Measurements from ENCODE around the gene AHCYL2.

AHCYL2 gene

DNA sequence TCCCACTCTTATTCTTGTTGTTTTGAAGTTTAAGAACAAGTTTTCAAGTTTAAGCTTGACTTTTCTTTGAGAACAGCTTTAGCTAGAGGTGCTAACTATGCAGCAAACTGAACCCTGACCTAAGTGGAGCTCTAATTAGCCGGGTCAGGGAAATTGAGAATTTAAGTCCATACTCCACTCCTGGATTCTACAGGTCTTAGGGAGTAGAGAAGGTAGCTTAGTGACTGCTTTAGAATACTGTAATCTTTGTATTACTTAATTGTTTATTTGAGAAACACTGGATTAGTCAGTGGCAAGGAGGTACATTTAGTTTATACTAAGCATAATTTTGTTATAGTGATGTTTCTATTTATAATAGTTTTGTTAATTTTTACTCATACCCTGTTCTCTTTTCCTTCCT lies 134.8 kb downstream of the AHCYL2 start:
- Histone ChIP-seq H3K4me3 (ENCODE audit: low read depth in 1 of 2, low read length in 1 of 2) (no peak overlapping the region), H3K4me1 (ENCODE audit: control insufficient read depth in 1 of 2, insufficient read depth in 1 of 2, low read depth in 1 of 2, low read length in 1 of 2) (peaks cover 0 to 2% of the 10 kb centered on the region in 2 experiments), H3K27me3 (no peaks in the 10 kb centered on the region), H3K27ac (no peak overlapping the region), H3K36me3 (no peaks in the 10 kb centered on the region), H3K9me3 (no peaks in the 10 kb centered on the region)
- TF ChIP-seq, protein P1, sequence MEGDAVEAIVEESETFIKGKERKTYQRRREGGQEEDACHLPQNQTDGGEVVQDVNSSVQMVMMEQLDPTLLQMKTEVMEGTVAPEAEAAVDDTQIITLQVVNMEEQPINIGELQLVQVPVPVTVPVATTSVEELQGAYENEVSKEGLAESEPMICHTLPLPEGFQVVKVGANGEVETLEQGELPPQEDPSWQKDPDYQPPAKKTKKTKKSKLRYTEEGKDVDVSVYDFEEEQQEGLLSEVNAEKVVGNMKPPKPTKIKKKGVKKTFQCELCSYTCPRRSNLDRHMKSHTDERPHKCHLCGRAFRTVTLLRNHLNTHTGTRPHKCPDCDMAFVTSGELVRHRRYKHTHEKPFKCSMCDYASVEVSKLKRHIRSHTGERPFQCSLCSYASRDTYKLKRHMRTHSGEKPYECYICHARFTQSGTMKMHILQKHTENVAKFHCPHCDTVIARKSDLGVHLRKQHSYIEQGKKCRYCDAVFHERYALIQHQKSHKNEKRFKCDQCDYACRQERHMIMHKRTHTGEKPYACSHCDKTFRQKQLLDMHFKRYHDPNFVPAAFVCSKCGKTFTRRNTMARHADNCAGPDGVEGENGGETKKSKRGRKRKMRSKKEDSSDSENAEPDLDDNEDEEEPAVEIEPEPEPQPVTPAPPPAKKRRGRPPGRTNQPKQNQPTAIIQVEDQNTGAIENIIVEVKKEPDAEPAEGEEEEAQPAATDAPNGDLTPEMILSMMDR (IDR thresholded peaks at IDR 0.05), result no peak

DNA sequence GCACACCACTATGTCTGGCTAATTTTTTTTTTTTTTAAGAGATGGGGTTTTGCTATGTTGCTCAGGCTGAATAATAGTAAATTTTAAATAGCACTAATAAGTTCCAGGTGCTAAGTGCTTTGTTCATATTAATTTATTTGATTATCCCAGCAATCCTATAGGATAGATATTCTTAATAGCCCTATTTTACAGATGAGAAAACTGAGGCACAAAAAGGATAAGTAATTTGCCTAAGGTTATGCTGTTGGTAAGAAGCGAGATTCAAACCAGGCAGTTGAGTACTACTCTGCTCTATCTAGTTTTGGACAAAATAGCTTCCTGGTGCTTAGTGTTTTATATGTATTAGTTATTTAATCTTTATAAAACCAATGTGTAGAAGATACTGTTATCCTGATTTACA lies 136.9 kb downstream of the AHCYL2 start:
- Histone ChIP-seq H3K36me3 (no peaks in the 10 kb centered on the region), H3K9me3 (no peaks in the 10 kb centered on the region), H3K27me3 (no peaks in the 10 kb centered on the region), H3K27ac (no peak overlapping the region), H3K4me3 (ENCODE audit: low read depth in 1 of 2, low read length in 1 of 2) (no peak overlapping the region), H3K4me1 (ENCODE audit: control insufficient read depth in 1 of 2, insufficient read depth in 1 of 2, low read depth in 1 of 2, low read length in 1 of 2) (no peaks in the 10 kb centered on the region)
- TF ChIP-seq, protein P1 (IDR thresholded peaks at IDR 0.05), result no peak

DNA sequence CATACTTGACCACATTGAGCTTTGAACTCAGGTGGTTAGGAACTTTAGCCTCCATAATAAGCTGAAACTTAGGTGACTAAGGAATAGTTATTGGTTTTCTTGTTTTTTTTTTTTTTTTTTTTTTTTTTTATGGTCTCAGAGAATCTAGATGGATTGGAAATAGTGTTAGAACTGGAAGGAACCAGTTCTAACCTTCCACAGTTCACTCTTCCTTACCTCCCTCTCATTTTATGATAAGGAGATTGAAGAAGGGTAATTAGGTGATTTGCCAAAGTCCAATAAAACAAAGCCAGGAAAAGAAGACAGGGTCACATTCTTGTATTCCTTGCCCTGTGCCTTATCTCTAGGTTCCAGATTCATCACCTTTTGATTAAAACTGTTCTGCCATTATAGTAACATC lies 137.7 kb downstream of the AHCYL2 start:
- Histone ChIP-seq H3K4me3 (ENCODE audit: low read depth in 1 of 2, low read length in 1 of 2) (no peak overlapping the region), H3K4me1 (ENCODE audit: control insufficient read depth in 1 of 2, insufficient read depth in 1 of 2, low read depth in 1 of 2, low read length in 1 of 2) (peaks cover 0 to 3% of the 10 kb centered on the region in 2 experiments), H3K9me3 (no peaks in the 10 kb centered on the region), H3K27me3 (no peaks in the 10 kb centered on the region), H3K36me3 (no peaks in the 10 kb centered on the region), H3K27ac (no peak overlapping the region)
- TF ChIP-seq, protein P1 (IDR thresholded peaks at IDR 0.05), result no peak

DNA sequence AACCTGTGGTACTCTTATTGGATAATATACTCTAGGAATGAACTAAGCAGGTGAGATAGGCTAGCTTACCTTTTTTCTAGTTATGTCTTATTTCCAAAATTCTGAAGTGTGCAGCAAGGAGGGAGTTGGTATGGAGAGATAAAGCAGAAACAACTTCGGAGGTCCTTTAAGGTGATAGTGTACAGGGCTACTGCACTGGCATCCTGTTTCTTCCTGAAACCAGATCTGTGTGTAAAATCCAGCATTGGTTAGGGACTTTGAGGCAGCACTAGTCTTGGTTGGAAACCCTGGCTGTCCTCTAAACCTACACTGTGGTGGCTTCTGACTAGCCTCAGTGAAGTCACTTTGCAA lies 142.5 kb downstream of the AHCYL2 start:
- Histone ChIP-seq H3K4me1 (ENCODE audit: control insufficient read depth in 1 of 2, insufficient read depth in 1 of 2, low read depth in 1 of 2, low read length in 1 of 2) (peaks cover 10 to 16% of the 10 kb centered on the region in 2 experiments), H3K27me3 (no peaks in the 10 kb centered on the region), H3K27ac (no peak overlapping the region), H3K4me3 (ENCODE audit: low read depth in 1 of 2, low read length in 1 of 2) (no peak overlapping the region), H3K36me3 (no peaks in the 10 kb centered on the region), H3K9me3 (no peaks in the 10 kb centered on the region)
- TF ChIP-seq, protein P1 (IDR thresholded peaks at IDR 0.05), result no peak

DNA sequence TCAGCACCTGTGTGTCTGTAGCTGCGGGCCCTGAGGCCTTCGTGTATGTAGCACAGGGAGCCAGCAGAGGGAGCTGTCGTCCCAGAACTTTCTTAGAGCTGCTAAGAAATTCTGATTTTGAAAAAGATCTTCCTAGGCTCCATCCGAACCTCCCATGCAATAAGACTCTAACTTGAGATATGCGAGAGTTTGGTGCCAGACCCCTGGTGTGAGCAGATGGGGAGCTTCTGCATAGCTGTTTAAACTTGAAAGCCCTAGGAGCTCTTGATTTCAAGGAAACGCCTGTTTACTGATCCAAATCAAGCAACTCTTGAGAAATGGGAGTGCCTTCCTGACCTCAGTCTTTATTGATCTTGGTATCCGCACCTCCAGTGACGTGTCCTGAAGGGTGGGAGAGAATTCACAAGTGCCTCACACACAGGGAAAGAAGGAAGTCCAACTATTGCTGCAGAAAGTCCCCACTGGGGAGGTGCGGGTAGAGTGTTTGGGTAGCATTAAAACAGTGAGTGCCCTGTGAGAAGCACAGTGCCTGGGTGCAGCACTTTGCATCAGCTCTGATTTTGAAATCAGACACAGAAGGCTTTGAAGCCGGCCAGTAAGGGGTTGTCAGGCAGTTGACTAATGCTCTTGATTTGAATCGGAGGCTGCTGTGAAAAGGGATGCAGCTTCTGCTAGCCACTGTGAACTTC lies 143.0 kb downstream of the AHCYL2 start:
- Histone ChIP-seq H3K27me3 (no peaks in the 10 kb centered on the region), H3K4me3 (ENCODE audit: low read depth in 1 of 2, low read length in 1 of 2) (no peak overlapping the region), H3K36me3 (no peaks in the 10 kb centered on the region), H3K27ac (no peak overlapping the region), H3K4me1 (ENCODE audit: control insufficient read depth in 1 of 2, insufficient read depth in 1 of 2, low read depth in 1 of 2, low read length in 1 of 2) (peaks cover 10 to 16% of the 10 kb centered on the region in 2 experiments), H3K9me3 (no peaks in the 10 kb centered on the region)
- TF ChIP-seq, protein P1 (IDR thresholded peaks at IDR 0.05), result peak; percentile 62

Measured in neutrophil (primary cell).